Hindlimb muscle (tissue), 1 donor: ENCODE measurements around the gene TEX2. TPM values are rescaled to one million over a fixed set of nuclear protein-coding genes. Genes with fewer than 3 reads are reported as not detected.
"Not testable (repeated sequence)": the region's sequence is repeated elsewhere in the genome, so short reads cannot be mapped to it uniquely, and the experiment has no call there.

Experiments
- DNase-seq: peaks from one replicate; pipeline ENCODE4 v3.0.0-alpha.2; 2013
- polyA plus RNA-seq: library from polyadenylated mRNA; unstranded; fragments of 120-200 nt; gene quantifications from one replicate; pipeline ENCODE4 v1.2.1, GENCODE V29; 2013; ENCODE audit not compliant: insufficient read length

TEX2 gene
- polyA plus RNA-seq, 1 donor = 21.6 TPM

DNA sequence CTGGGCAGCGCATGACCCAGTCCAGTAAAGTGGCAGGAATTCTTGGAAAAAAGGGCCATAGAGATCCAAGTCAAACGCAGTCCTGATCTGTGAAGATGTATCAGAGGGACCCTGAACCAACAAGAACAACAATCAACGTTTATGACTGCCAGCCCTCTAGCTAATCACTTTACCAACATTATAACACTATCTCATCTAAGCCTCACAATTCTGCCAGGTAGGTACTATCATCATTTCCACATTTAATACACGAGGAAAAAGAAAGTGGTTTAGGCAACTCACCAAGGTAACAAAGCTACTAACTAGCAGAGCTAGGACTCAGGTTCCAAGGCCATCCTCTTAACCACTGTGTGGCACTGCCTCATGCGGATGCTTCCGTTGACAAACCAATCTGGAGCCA, 28.1 kb downstream of the TEX2 start:
- DNase-seq = no peak

DNA sequence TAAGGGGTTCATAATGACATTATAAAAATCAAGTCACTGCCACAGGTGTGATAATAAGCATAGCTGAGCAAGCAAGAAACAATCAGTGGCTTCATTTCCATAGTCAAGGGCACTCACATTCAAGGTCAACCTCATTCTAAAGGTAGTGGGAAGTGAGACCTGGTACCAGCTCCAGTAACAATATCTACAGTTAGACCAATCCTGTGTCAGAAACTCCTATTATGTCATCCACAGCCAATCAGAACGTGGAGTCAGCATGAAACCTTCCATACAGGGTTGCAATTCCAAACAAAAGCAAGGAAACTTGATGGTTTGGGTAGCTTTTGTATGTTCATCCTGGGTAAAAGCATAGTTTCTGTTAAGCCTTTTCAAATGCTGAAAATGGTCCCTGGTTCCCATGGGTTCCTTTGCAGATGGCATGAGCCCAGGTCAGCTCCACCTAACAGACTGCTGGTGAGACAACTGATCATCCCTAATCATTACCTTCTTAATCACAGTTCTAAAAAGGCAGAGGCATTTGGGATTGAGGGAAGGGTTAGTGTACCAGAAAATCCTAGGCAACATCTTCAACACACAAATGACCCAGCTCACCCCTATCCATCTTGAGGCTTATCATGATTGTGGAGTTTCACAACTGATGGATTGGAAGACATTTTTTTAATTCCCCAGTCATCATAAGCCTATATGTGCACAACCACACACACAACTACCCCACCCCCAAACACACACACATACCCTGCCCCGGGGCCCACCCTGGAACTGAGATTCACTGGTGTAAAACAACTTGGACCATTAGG, 30.4 kb downstream of the TEX2 start:
- DNase-seq = no peak

DNA sequence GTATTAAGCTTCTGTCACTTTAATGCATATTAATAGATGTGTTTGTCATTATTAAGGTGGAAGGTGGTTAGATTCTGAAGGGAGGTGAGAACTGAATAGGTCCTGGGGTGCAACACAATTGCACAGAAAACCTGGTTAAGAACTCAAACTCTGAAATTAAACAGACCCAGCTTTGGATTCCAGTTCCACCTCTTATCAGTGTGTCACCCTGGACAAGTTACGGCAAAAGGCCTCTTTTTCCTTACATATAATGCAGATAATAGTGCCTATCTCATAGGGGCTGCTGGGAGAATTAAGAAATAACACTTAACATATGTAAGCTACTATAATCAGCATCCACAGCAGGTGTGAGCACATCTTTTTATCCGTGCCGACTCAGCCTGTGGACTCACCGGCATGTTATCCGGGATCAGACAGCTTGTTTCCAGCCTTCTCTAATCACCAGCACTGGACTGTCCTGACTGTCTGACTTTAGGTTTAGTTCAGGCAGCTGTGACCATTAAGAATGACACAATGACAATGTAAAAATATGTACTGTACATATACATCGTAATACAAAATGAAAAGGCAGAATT, 31.4 kb downstream of the TEX2 start:
- DNase-seq = no peak

DNA sequence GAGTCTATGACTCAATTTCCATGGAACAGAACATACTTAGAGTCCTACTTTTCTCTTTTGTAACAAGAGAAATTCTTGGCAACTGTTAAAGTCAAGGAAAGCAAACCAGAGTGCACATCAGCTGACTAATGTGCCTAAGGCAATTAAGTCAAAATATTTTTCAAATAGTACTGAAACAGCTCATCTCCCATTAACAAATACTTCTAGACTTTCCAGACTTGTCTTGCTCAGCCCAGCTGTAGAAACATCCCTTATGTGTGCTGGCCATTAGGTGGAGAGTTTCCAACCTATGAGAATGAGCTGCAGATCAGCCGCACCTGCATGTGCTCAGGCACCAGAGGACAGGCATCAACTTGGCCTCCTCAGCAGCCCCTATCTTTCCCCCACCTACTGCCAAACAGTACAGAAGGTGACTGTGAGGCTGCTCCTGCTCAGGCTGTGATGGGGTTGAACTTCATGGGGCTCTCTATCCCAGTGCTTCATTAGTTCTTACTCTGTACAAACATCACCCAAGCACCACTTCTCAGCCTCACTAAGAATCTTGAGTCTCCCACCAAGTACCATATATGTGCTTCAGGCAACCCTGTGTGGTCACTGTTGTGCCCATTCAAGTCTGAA, 32.2 kb downstream of the TEX2 start:
- DNase-seq = no peak

DNA sequence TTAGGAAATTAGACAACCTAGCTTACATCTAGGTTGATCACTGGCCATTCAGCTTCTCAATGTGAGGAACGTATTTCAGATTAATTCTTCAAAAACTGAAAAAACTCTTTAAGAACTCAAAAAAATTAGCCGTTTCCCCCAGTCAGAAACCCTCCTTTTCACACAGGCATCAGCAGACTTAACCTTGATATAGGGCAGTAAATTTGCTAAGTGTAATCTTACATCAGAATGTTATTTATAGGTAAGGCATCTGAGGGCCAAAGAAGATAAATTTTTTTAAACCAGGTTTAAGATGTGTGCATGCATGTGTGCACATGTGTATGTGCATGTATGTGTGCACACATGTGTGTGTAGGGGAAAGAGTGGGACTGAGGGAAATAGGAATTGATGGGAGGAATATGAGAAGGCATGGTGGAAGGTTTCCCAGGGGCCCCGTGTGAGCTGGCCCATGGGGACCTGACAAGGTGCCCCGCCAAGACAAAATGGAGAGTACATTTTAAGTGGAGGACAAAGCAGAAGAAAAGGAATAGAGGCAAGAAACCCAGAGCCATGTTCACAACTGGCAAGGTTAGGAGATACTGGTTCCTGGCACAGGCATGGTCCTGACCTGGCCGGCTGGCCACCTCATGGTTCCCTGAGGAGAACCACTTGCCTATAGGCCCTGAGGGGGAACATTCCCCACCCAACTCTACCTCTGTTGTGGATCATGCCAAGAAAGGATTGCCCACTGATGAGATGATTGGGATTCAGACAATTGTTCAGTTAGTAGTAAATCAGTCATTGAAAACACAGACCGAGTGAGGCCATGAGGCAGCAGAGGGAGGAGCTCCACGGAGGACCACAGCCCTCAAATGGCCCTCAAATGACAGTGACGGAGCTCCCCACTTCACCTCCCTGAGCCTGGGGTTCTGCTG, 33.0 kb downstream of the TEX2 start:
- no peak for DNase-seq

DNA sequence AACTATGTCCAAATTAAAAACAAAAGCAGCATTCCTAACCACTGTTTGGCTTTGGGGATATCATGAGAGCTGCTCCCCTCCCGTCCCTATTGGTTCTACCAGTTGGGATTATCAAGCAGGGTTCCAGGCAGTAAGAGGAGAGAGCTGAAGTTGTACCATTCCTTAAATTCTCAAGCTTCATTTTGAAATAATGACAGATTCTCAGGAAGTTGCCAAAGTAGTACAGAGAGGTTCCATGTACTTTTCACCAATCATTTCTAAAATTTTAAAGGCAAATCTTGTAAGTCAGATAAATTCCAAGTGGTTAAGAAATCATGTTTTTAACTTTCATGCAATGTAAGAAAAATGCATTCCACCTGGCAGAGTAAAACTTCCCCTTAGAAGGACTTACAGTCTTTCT, 36.9 kb downstream of the TEX2 start:
- DNase-seq = no peak

DNA sequence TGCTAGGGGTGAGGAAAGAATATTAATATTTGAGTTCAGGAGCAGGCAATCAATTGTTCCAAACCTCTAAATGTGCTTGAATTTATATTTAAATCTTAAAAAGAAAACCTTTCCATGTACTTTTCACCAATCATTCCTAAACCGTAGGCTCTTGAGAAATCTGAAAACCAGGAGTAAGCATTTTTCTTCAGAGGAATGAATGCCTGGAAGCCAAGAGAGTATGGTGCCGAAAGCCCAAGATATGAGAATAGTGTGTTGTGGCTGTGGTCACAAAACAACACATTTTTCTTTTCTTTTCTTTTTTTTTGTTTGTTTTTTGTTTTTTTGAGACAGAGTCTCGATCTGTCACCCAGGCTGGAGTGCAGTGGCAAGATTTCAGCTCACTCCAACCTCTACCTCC, 37.6 kb downstream of the TEX2 start:
- DNase-seq = no peak

DNA sequence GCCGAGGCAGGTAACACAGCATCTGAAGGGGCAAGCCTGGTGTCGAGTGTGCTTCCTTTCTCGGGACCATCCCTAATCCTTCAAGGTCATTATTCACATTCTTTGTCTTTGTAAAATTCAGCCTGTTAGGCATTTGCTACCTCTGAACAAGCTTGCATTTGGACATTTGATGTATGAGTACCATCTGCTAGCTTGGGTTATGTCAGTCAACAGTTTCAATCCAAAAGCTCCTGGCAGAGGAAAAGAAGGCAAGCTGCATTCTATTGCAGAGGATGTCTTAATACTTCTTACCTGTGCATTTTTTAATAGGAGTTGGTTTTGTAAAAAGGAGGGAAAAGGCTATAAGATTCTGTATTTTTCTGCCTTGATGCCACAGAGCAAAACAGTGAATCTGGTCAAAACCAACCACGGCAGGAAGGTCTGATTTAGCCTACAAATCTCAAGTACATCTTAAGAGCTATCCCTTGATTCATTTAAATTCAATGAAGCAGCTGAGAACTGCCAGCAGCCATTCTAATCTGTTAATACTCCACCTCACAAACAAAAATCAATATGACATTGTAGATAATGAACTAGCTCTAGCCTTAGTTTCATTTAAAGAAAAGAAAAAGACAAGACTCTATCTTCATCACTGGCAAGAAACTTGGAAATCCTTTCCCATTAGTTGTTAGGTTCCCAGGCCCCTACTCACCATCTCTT, 39.0 kb downstream of the TEX2 start:
- DNase-seq = no peak

DNA sequence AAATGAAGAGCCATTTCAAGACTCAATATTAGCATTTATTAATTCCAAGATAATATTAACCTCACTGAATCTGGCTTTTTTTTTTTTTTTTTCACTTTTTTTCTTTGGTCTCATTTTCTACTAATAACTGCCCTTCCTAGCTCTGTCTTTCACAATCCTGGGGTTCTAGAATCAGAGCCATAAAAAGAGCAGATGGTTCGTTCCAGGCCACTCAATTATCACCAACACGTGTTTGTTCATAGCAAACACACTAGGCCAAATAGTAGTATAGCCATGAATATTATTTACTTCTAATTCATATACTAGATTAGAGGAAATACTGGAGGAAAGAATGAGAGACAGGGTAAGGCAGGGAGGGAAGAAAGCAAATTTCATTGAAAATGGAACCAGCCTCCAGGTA, 39.8 kb downstream of the TEX2 start:
- no peak for DNase-seq

DNA sequence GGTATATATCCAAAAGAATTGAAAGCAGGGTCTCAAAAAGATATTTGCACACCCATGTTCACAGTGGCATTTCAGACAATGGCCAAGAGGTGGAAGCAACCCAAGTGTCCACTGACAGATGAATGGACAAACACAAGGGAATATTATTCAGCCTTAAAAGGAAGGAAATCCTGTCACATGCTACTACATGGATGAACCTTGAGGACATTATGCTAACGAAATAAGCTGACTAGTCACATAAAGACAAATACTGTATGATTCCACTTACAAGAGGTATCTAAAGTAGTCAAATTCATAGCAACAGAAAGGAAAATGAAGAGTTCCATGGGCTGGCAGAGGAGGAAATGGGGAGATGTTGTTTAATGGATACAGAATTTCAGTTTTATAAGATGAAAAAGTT, 41.4 kb downstream of the TEX2 start:
- no peak for DNase-seq

DNA sequence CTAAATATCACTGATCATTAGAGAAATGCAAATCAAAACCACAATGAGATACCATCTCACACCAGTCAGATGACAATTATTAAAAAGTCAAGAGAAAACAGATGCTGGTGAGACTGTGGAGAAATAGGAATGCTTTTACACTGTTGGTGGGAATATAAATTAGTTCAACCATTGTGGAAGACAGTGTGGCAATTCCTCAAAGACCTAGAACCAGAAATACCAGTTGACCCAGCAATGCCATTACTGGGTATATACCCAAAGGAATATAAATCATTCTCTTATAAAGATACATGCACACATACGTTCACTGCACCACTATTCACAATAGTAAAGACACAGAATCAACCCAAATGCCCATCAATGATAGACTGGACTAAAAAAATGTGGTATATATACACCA, 42.5 kb downstream of the TEX2 start:
- DNase-seq = not testable (repeated sequence)

DNA sequence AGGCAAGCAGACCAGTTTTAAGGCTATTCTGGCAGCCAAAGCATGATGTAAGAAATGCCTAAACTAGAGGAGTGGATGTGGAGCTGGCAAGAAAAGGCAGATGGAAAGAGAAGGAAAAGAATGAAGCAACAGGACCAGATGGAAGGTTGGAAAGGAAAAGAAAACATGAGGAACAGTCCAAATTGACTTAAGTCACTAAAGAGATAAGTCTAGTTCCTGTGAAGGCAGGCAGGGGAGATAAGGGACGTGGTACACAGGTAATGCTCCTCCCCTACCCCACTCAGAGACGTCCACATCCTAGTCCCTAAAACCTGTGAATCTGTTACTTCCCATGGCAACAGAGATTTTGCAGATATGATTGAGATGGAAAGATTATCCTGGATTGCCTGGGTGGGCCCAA, 43.5 kb downstream of the TEX2 start:
- no peak for DNase-seq

DNA sequence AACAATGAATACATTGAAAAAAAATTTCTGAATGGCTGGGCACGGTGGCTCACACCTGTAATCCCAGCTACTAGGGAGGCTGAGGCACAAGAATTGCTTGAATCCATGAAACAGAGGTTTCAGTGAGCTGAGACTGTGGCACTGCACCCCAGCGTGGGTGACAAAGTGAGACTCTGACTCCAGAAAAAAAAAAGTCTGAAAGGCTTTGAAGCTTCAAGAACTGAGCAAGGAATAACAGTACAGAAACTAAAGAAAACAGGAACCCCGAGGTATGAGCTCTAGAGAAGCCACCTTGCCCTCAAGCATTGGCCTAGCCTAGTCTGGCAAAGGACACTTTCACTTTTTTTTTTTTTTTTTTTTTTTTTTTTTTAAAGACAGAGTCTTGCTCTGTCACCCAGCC, 45.0 kb downstream of the TEX2 start:
- no peak for DNase-seq

DNA sequence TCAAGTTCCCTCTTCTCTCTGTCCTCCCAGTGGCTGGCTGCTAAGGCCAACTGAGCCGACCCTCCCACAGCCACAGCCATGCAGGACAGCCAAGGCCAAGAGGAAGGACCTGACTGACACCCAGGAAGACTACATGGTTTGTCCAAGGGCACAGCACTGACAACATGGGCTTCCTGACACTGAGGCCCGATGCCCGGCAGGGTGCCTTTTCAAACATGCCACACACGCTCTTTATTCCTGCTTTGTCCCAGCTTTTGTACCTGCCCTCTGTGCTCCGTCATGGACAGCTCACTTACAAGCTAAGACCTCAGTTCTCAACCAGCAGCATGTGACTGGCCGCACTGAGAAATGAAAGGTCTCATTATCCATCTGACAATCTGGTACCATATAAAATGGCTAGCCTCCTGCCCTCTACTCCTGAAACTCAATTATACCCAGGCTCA, 45.8 kb downstream of the TEX2 start:
- no peak for DNase-seq

DNA sequence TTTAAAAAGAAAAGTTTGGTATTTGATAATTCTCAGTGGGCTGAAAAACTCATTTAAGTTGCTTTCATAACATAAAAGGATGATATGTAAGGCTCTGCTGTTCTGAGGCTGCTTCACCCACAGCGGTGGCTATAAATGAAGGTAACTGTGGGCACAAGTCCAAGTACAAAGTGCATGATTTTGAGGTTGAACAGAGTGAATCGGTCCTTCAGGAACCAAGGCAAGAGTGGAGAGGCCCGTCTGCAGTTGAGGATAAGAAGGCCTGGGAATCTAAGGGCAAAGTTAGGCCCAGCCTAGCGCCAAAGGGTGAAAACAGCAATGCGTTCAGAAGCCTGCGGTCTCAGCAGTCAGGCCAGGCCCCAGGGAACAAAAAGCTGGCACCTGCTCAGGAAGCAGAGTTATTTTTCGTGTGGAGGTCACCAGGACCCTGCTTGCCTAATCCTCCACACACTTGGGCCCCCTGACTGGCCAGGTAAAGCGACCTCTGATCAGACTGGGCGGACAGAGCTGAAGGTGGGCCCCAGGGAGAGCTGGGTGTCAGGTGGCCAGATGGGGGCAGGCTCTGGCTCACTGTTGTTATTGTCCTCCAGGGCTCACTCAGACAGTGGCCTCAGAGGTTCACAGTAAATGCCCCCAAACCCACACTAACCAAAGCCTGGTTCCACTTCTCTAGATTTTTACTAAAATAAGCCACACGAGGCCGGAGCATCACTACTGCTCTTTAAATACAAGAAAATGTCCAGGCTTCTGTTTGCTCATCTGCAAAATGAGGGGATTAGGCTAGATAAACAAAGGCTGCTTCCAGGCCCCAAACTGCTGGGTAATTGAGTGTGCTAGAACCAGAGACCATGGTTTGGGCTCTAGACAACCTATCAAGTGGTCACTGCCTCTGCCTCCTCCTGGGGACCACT, 46.5 kb downstream of the TEX2 start:
- DNase-seq = peak; percentile 26

DNA sequence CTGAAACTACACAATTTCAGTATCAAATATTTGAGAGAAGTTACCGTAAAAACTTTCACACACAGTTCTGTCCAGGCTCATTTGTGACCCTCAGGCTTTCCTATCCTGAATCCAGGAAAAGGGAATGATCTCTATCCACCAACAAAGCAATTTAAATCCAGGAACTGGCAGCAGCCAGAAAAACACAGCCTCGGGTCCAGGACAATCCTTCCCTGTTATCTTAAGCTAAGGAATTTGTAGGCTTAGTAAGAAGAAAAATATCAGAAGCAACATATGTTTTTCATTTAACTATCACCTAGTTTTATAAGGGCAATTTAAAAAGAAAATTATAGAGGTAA, 47.1 kb downstream of the TEX2 start:
- DNase-seq = no peak

DNA sequence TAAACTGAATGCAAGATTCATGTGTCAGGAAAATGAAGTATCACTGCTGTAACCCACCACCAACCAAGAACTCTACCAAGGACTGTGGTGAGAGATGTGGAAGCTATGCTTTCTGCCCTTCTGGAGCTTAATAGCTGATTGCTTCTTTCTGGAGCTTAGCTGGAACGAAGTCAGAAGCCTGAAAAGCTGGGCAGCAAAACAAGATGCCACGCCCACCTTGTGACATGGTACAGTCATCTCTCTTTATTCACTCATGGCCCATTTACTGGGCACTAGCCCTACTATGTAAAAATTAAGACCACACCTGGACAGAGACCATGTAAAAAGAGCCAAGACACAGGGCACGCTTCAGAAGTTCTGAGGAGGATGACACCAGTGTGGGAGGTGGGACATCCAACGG, 48.1 kb downstream of the TEX2 start:
- no peak for DNase-seq

DNA sequence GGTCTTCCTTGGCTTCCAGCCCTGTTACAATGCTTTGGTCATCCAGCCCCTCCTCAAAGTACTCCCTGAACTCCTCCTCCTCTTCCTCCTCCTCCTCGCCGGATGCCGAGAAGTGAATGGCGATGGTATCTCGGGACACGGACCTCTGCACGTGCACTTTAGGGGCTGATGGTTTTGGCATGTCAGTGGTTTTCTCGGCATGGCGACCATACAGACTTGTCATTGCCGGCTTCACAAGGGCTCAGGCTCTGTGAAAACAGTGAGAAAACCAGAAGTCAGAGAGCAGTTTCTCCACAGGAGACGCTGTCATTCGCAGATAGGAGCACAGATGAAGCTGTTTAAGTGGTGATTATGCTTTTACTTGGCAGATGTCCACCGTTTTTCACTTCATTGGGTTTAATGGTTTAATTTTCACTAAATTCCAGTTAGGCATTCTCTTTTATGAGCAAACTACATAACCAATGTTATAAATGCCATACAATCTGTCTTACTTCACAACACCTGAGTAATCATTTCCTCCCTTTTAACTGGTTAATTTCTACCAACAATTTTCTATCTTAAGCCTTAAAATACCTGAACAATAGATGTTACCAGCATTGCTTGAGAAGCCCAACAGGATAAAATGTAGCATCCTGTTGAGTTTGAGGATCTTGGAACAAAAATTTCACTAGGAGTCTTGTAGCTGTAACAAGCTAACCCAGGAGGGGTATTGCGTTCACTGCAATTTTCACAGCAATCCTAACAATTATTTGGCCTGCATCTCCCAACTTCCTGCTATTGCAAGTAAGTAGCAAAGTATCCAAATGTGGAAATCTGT, 48.9 kb downstream of the TEX2 start:
- DNase-seq = no peak

DNA sequence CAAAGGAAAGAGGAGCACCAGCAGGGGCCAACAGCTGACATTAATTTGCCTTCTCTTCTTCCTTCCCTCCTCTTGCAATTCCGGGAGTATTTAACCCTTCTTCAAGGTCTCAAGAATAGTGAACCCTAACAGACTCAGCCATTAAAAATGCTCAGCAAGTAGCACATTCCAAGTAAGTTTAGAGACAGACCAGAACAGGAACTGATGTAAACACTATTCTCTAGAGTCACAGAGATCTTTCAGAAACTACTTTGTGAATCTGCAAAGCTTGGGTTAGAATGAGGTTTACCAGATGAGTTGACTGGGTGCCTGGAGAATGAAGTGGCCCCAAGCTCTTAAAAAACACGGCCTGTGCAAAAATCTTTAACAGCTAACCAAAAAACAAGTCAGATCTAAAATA, 50.9 kb downstream of the TEX2 start:
- no peak for DNase-seq

DNA sequence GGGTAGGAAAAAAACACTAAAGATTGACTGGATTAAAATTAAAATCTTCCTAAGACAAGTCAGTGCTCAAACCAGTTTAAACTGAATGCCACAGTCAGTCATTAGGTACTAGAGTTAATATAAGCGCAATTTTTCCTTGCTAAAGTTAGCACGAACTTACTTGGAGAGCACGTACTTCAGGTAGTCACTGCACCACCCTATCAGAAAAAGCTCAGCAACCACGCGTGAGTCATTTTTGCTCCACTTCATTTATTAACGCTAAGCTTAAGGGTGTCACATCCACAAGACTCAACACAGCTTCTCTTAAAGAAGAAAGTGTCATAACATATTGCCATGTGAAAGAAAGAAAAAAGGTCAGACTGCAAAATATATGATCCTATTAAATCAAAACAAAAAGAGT, 53.1 kb downstream of the TEX2 start:
- no peak for DNase-seq
